Activated CD4-positive, alpha-beta T cell treated with anti-CD3 and anti-CD28 coated beads, Interleukin-2, Interleukin-4, amounts not matched to agents 100 ng/mL and 50 ng/mL, durations not matched to agents 16 hours and 8 hours (primary cell): ENCODE data around the gene TMPRSS7.

Experiments used
- DNase-seq: peaks from one replicate; pipeline ENCODE4 v3.0.0-alpha.2; 2020; ENCODE audit warnings: low spot score

The TMPRSS7 gene

GRCh38 chr3:112072387-112073060 is 38.0 kb downstream of the TMPRSS7 start:
- DNase-seq = peak; percentile 17

- no peak for DNase-seq
Measured at GRCh38 chr3:112074006-112074405, 39.5 kb downstream of the TMPRSS7 start.

- DNase-seq = peak; percentile 20
Measured at GRCh38 chr3:112074616-112075497, 40.3 kb downstream of the TMPRSS7 start.

- no peak for DNase-seq
Measured at GRCh38 chr3:112078125-112079083, 43.9 kb downstream of the TMPRSS7 start.

GRCh38 chr3:112083239-112083638 is 48.7 kb downstream of the TMPRSS7 start:
- no peak for DNase-seq

GRCh38 chr3:112084980-112085705 is 50.6 kb downstream of the TMPRSS7 start:
- DNase-seq = no peak

GRCh38 chr3:112085735-112086075 is 51.2 kb downstream of the TMPRSS7 start:
- no peak for DNase-seq

- DNase-seq = peak; percentile 53
Measured at GRCh38 chr3:112086076-112086854, 51.7 kb downstream of the TMPRSS7 start, which contains the start of gene C3orf52. Gene C3orf52 (plus strand): TSS chr3:112086389. CDS start chr3:112086408, 19 bp downstream.

- no peak for DNase-seq
Measured at GRCh38 chr3:112086875-112087524, 52.5 kb downstream of the TMPRSS7 start.

- no peak for DNase-seq
Measured at GRCh38 chr3:112087746-112088145, 53.2 kb downstream of the TMPRSS7 start.

GRCh38 chr3:112088944-112089343 is 54.4 kb downstream of the TMPRSS7 start:
- DNase-seq = no peak

- no peak for DNase-seq
Measured at GRCh38 chr3:112089956-112090886, 55.7 kb downstream of the TMPRSS7 start.

GRCh38 chr3:112090887-112091586 is 56.5 kb downstream of the TMPRSS7 start:
- no peak for DNase-seq

GRCh38 chr3:112092496-112093179 is 58.1 kb downstream of the TMPRSS7 start:
- no peak for DNase-seq

- no peak for DNase-seq
Measured at GRCh38 chr3:112093180-112093522, 58.6 kb downstream of the TMPRSS7 start.

- no peak for DNase-seq
Measured at GRCh38 chr3:112095731-112096130, 61.2 kb downstream of the TMPRSS7 start.

GRCh38 chr3:112096176-112096575 is 61.6 kb downstream of the TMPRSS7 start:
- no peak for DNase-seq

GRCh38 chr3:112097378-112097777 is 62.8 kb downstream of the TMPRSS7 start:
- DNase-seq = peak; percentile 27
